ENCODE measurements around the gene PRPSAP2. TPM values are rescaled to one million over a fixed set of nuclear protein-coding genes. Genes with fewer than 3 reads are reported as not detected.

The PRPSAP2 gene
- total and polyA plus RNA-seq, 2 of the 8 experiments (the other 6 are each of a cell fraction or from before 2014, with no cell fraction given), result 28.7 to 50.5 TPM

DNA sequence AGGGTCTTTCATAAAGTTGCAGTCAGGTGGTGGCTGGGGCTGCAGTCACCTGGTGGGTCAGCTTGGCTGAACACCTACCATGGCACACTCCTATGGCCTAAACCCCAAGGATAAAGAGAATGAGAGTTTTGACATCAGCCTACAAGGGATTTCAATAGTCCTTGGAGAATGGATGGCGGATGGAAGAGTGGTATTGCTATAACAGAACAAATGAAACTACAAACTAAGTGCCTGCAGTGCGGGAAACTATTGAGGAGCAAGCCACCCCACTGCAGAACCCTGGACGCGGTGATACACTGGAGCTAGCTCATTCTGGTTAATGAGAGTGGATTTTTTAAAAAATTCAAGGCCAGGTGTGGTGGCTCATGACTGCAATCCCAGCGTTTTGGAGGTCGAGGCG, 3.0 kb upstream of the PRPSAP2 start (continued):
- TF ChIP-seq TAF1 (IDR thresholded peaks at IDR 0.05; ENCODE audit: low read depth, low read length), result no peak

Measured in H1 (cell line).